Fibroblast of lung (primary cell): Measurements from ENCODE around the gene TNFRSF18. TPM values are rescaled to one million over a fixed set of nuclear protein-coding genes. Genes with fewer than 3 reads are reported as not detected.
A peak's percentile ranks its signal among the peaks of the same experiment; 100 is the strongest.

ENCODE experiments used
- DNase-seq, 2 donors: peaks; one replicate each; pipeline versions ENCODE4 v3.0.0 to v3.0.0-alpha.2; 2010; ENCODE audit warnings: low read depth in 2 of 2
- H2AFZ ChIP-seq: 2 replicates; pipeline ENCODE4 v1.5.1; 2012; ENCODE audit warnings: low read length, control low read depth, inconsistent platforms
- H3K27ac ChIP-seq: 2 replicates; pipeline ENCODE4 v1.5.1; 2011; ENCODE audit warnings: low read length, control low read depth; ENCODE audit not compliant: insufficient read depth
- H3K27me3 ChIP-seq: 2 replicates; pipeline ENCODE4 v1.5.1; 2011; ENCODE audit warnings: mild to moderate bottlenecking, low read length; ENCODE audit not compliant: control insufficient read depth, insufficient read depth
- H3K36me3 ChIP-seq: 2 replicates; pipeline ENCODE4 v1.5.1; 2011; ENCODE audit warnings: low read length; ENCODE audit not compliant: control insufficient read depth, insufficient read depth
- H3K4me1 ChIP-seq: 2 replicates; pipeline ENCODE4 v1.5.1; 2011; ENCODE audit warnings: low read length; ENCODE audit not compliant: control insufficient read depth, insufficient read depth; ENCODE audit errors: extremely low read depth
- H3K4me2 ChIP-seq: 2 replicates; pipeline ENCODE4 v1.5.1; 2011; ENCODE audit warnings: low read length, control low read depth; ENCODE audit not compliant: insufficient read depth; ENCODE audit errors: extremely low read depth
- H3K4me3 ChIP-seq, 4 experiments: fragments of 200-600 bp in 1 of 4; sonication (generic) in 1 of 4; replicated peaks in 1 of 4; 2 replicates each; pipeline ENCODE4 v1.5.1; 2011 to 2016; ENCODE audit warnings: low read length in 4 of 4, low read depth in 3 of 4, mild to moderate bottlenecking in 3 of 4, control low read depth in 2 of 4, inconsistent platforms in 1 of 4, mixed read lengths in 1 of 4; ENCODE audit not compliant: insufficient read depth in 1 of 4; ENCODE audit errors: control extremely low read depth in 1 of 4
- H3K79me2 ChIP-seq: 2 replicates; pipeline ENCODE4 v1.5.1; 2012; ENCODE audit warnings: mild to moderate bottlenecking, low read length, inconsistent platforms; ENCODE audit not compliant: control insufficient read depth, insufficient read depth
- H3K9ac ChIP-seq: 2 replicates; pipeline ENCODE4 v1.5.1; 2011; ENCODE audit warnings: mild to moderate bottlenecking, low read length, control low read depth; ENCODE audit not compliant: insufficient read depth
- H3K9me3 ChIP-seq: 2 replicates; pipeline ENCODE4 v1.5.1; 2012; ENCODE audit warnings: low read depth, low read length; ENCODE audit not compliant: control insufficient read depth, insufficient read depth
- H4K20me1 ChIP-seq: 2 replicates; pipeline ENCODE4 v1.5.1; 2011; ENCODE audit warnings: low read length; ENCODE audit not compliant: control insufficient read depth, insufficient read depth; ENCODE audit errors: extremely low read depth
- EZH2 ChIP-seq: IDR thresholded peaks from 2 replicates; pipeline ENCODE4 v1.5.1; 2012; ENCODE audit warnings: low read length, control low read depth, mild to moderate bottlenecking; ENCODE audit errors: missing control alignments
- polyA plus RNA-seq, 2 donors: library from polyadenylated mRNA; depleted of rRNA in 1 of 2; stranded (reverse) in 1 of 2; unstranded in 1 of 2; fragments of >200 nt; gene quantifications; 2 replicates each; pipeline ENCODE4 v1.2.1, GENCODE V29; 2011 to 2012; ENCODE audit warnings: missing spikeins in 1 of 2
- total RNA-seq: library from RNA; depleted of rRNA; stranded (reverse); fragments of >200 nt; gene quantifications from 2 replicates; pipeline ENCODE4 v1.2.1, GENCODE V29; 2014
- TF ChIP-seq, protein P1 (sequence below), 2 donors: IDR thresholded peaks in 1 of 2; conservative IDR thresholded peaks in 1 of 2; 1 replicate in 1 of 2; 2 replicates in 1 of 2; pipeline ENCODE4 v1.5.1; 2011 to 2012; ENCODE audit warnings: low read length in 2 of 2, control low read depth in 1 of 2, inconsistent platforms in 1 of 2, low read depth in 1 of 2, mild to moderate bottlenecking in 1 of 2

Gene TNFRSF18
- total and polyA plus RNA-seq, 2 donors (not counting 1 experiment from before 2014, with no cell fraction given), result 1.3 TPM; not detected in 1

DNA sequence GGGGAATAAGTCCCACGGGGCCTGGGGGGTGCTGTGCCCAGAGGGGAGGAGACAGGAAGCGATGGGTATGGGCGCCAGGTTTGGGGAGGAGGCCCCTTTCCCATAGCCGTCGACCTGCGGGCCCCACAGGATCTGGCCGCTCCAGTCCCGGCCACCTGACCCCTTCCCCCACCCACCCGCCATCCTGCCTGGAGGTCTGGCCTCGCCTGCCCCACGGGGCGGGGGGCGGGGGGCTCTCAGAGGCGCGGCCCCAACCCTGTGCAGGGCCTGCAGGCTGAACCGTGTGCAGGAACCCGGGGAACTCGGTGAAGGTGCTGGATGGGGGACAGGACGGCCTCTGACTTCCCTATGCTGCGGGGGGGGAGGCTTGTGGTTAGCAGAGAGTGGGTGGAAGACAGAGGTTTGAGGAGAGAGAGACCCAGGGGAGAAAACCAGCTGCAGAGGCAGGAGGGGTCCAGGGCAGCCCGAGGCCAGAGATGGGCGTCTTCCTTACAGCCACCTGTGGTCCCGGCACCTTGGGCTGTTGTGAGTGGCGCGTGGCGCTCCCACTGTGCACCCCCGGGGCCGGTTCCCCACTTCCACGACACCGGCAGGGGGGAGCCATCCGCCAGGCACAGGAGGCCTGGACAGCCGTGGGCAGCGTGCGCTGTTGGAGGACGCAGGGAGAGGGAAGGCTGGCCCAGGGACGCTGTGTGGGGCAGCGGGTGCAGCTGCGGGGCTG lies 2.5 kb upstream of the TNFRSF18 start:
- Histone ChIP-seq H3K9me3 (no peaks in the 10 kb centered on the region), H3K4me1 (peaks cover 6% of the 10 kb centered on the region), H2AFZ (no peak overlapping the region), H3K9ac (no peak overlapping the region), H3K4me3 (no peak overlapping the region), H3K27ac (no peak overlapping the region), H3K36me3 (no peaks in the 10 kb centered on the region), H3K79me2 (no peaks in the 10 kb centered on the region), H3K27me3 (no peaks in the 10 kb centered on the region), H4K20me1 (no peaks in the 10 kb centered on the region), H3K4me2 (peak overlapping the region; percentile 69)
- no peak for TF ChIP-seq EZH2
- TF ChIP-seq, protein P1, sequence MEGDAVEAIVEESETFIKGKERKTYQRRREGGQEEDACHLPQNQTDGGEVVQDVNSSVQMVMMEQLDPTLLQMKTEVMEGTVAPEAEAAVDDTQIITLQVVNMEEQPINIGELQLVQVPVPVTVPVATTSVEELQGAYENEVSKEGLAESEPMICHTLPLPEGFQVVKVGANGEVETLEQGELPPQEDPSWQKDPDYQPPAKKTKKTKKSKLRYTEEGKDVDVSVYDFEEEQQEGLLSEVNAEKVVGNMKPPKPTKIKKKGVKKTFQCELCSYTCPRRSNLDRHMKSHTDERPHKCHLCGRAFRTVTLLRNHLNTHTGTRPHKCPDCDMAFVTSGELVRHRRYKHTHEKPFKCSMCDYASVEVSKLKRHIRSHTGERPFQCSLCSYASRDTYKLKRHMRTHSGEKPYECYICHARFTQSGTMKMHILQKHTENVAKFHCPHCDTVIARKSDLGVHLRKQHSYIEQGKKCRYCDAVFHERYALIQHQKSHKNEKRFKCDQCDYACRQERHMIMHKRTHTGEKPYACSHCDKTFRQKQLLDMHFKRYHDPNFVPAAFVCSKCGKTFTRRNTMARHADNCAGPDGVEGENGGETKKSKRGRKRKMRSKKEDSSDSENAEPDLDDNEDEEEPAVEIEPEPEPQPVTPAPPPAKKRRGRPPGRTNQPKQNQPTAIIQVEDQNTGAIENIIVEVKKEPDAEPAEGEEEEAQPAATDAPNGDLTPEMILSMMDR (conservative IDR thresholded peaks at IDR 0.05 in 1 of 2, IDR thresholded peaks at IDR 0.05 in 1 of 2; ENCODE audit: low read depth in 1 of 2, low read length in 2 of 2), result no peak
- peak in 1 of 2 donors; percentile 51 for DNase-seq

DNA sequence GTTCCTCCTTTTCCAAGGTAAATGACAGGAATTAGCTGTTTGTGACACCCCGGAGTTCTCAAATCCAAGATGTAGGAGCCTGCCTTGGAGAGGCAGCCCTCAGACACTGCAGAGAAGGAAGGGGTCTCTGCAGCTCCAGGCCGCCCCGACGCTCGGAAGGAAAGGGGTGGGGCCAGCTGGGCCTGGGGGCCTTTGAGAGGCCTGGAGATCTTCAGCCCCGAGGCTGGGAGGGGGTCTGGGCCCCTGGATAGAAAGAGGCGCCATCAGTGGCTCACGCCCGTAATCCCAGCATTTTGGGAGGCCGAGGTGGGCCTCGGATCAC lies 1.1 kb upstream of the TNFRSF18 start:
- no peak overlapping the region for H3K27ac ChIP-seq
- no peak overlapping the region for H3K4me2 ChIP-seq
- no peaks in the 10 kb centered on the region for H3K27me3 ChIP-seq
- no peak overlapping the region for H3K4me3 ChIP-seq
- H2AFZ ChIP-seq, result no peak overlapping the region
- H3K79me2 ChIP-seq, result no peaks in the 10 kb centered on the region
- no peak overlapping the region for H3K9ac ChIP-seq
- no peaks in the 10 kb centered on the region for H3K36me3 ChIP-seq
- no peak for DNase-seq
- H3K9me3 ChIP-seq, result no peaks in the 10 kb centered on the region
- TF ChIP-seq, protein P1 (conservative IDR thresholded peaks at IDR 0.05 in 1 of 2, IDR thresholded peaks at IDR 0.05 in 1 of 2; ENCODE audit: low read depth in 1 of 2, low read length in 2 of 2), result no peak
- no peak for TF ChIP-seq EZH2
- peaks cover 6% of the 10 kb centered on the region for H3K4me1 ChIP-seq
- no peaks in the 10 kb centered on the region for H4K20me1 ChIP-seq

GRCh38 chr1:1206966-1207531 lies 657 bp upstream of the TNFRSF18 start:
- Histone ChIP-seq H4K20me1 (no peaks in the 10 kb centered on the region), H3K4me1 (peaks cover 6% of the 10 kb centered on the region), H3K9me3 (no peaks in the 10 kb centered on the region), H3K36me3 (no peaks in the 10 kb centered on the region), H3K79me2 (no peaks in the 10 kb centered on the region), H3K27me3 (no peaks in the 10 kb centered on the region), H3K4me3 (no peak overlapping the region), H3K9ac (no peak overlapping the region), H2AFZ (no peak overlapping the region), H3K27ac (no peak overlapping the region), H3K4me2 (no peak overlapping the region)
- DNase-seq, result no peak
- TF ChIP-seq EZH2, result no peak
- TF ChIP-seq, protein P1 (conservative IDR thresholded peaks at IDR 0.05 in 1 of 2, IDR thresholded peaks at IDR 0.05 in 1 of 2; ENCODE audit: low read depth in 1 of 2, low read length in 2 of 2), result no peak
